Activated CD8-positive, alpha-beta memory T cell treated with anti-CD3 and anti-CD28 coated beads for 4 hours (primary cell): ENCODE data around the gene HIGD2A.

Source experiments
- DNase-seq, 2 donors: peaks; one replicate each; pipeline ENCODE4 v3.0.0-alpha.2; 2020; ENCODE audit warnings: low read depth in 2 of 2

HIGD2A gene, protein sequence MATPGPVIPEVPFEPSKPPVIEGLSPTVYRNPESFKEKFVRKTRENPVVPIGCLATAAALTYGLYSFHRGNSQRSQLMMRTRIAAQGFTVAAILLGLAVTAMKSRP

DNA sequence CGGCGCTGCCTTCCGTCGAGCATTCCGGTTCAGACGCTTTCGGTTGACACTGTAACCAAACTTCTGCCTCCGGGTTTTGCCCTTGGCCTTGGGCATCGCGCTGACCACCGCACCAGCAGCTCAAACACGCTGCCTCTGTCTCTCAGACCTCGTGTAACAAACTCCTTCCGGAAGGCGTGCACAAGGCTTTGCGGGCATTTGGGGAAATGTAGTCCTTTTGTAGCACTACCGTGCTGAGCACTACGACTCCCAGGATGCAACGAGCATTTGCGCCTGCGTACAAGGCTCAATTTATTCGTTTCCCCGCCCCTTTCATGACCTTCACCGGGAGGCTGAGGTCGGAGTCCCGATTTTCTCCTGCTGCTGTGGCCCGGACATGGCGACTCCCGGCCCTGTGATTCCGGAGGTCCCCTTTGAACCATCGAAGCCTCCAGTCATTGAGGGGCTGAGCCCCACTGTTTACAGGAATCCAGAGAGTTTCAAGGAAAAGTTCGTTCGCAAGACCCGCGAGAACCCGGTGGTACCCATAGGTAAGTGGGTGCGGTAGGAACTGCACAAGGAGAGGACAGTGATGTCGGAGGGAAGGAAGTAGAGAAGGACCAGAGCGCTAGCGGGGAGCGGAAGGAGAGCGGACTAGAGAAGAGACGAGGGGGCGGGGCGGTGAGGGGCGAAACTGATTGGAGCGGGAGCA, at the start of gene HIGD2A, which contains the start of gene NOP16:
Gene HIGD2A (plus strand): TSS at position 308 of the 691 bp plus-strand sequence. CDS start 69 bp downstream, at position 377.
Gene NOP16 (minus strand): TSS at position 155 of the 691 bp plus-strand sequence. CDS start 59 bp downstream, at position 96.
- DNase-seq: peak; percentile 98 to 99

DNA sequence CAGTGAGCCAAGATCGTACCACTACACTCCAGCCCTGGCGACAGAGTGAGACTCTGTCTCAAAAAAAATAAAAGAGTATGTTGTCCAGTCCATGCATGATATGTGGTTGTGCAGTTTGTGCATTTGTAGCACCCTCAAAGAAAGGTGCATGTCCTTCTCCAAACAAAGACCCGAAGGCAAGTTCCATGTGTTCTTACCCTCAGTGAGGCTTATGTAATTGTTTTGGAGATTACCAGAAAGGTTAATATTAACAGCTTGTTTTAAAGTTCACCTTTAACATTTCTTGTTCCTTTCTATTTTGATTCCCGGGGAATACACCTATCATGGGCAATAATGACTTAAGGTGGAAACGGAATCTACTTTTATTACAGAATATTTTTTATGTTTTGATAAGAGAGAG, 49.2 kb upstream of the HIGD2A start:
- no peak for DNase-seq

DNA sequence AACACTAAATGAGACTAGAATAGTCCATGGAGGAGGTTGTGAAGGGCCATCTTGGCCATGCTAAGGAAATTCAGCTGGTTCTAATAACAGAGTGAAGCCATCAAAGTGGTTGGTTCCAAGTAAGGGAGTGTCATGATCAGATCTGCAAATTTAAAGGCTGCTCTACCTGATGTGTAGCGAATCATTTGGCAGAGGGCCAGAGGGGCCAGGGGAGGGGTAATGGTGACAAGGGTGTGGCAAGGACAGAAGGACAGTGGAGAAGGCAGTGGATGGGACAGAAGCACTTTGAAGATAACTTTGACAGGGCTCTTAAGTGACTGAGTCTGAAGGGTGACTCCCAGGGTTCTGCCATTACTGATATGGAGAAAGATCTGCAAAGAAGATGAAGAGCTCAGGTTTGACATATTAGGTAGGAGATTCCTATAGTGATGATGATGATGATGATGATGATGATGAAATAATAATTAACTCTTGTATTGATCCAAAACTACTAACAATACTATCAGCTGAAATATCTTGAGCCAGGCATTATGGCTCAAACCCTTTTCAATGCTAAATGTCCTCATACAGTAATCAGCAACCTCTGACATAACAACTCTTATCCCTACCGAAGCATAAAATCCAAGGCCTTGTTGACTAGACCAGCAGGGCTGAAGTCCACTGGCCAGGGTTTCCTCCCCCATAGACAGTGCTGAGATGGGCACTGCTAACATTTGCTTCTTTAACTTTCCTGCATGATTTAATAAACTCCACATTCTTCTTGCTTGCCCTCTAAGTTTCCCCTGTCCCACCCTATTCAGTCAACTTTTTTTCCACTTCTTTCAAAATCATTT, 47.0 kb upstream of the HIGD2A start:
- no peak for DNase-seq

DNA sequence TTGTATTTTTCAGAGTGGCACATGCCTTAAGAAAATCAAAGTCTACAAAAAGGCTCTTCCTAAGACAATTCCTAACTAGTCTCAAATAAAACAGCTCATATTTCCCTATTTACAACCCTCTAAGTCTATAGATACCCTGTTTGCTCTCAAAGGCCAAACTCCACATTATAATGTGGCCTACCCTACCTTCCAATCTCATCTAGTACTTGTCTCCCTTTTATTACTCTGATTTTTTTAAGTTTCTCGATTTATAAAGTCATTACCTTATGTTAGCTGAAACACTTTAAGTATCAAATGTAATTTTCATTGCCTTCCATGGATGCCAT, 46.4 kb upstream of the HIGD2A start:
- no peak for DNase-seq

DNA sequence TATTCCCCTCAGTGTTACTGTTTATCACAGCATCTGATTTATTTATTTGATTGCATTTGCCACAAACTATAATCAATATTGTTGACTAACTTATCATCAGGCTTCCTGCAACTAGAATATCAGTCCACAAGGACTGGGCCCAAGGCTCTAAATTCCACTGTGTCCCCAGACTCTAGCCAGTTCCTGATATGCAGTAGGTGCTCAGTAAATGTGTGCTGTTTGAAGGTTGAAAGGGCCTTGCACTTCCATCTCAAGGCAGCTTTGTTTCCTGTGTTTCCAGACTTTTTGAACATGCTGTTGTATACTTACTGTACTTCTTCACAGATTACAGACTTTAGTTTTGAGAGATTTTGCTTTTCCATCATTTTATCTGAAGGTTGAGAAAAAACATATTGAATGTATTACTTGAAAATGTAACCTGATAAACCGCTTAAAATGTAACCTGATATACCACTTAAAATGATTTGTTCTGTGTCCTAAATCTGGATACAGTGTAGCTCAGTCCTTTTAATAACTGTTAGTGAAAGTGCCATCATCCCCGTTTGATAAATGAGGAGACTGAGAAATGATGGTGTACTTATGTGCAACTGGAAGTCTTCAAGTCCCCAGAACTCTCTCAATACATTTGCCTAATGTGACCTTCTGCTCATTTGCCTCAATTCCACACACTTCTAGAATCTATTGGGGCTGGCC, 45.6 kb upstream of the HIGD2A start:
- DNase-seq: no peak

DNA sequence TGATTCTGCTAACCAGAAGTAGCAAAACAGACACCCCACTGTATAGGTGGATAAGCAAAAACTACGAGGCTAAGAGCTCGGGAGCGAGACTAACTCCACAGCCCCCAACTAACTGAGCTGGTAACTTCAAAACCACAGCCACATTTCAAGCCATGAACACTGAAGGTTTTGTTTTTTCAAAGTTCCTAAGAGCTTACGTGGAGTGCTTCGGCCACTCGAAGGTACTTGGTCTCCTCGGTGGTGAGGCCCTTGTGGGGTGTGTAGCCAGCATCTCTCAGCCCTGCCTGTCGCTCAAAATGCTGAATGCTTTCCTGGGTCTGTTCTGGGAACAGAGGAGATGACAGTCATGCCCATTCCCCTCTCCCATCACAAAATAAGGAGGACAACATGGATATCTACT, 38.1 kb upstream of the HIGD2A start:
- no peak for DNase-seq

DNA sequence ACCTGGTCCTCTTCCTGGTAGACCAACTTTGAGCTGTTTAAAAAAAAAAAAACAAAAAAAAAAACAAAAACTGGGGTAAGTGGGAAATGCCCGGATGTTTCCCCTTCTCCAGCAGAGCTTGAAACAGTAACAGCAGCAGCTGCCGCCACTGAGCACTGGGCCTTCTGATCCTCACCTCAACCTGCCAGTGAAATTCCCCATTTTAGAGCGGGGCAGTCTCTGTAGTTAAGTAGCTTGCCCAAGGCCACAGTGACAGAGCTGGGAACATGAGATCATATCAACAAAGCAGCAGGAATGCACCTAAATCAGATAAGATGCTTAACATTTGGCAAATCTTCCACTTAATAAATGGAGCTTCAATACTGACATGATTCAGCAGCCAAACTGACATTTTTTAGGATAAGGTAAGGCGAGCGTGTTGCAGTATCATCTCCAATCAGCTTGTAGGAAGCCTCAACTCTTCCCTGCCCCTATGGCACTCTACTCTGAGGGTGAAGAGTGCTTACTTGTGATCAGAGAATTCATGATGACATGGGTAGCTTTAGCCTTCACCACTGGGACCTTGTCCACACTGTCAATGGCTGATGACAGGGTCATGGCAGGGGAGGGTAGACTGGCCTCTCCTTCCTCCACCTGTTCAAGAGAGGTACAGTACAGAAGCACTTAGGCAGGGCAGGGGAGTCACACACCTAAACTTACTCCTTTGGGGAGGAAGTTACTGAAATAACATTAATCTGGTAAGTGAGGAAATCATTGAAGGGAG, 36.3 kb upstream of the HIGD2A start:
- DNase-seq: no peak

DNA sequence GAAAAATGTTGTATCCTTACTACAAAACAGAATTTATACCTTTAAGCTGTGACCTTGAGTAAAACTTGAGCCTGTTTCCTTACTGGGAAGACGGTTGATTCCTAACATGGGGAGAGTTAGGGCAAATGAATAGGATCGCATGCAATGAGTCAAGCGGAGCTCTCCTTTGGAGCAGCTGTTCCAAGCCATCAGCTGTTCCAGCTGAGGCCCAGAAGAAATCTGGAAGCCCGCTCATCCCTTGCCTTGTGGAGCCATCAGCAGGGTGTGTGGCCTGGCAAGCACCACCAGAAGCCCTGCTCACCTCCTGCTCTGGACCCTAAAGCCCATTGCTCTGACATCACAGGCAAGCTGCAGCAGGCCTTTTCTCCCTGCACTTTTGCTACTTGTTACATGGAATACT, 35.0 kb upstream of the HIGD2A start:
- no peak for DNase-seq

DNA sequence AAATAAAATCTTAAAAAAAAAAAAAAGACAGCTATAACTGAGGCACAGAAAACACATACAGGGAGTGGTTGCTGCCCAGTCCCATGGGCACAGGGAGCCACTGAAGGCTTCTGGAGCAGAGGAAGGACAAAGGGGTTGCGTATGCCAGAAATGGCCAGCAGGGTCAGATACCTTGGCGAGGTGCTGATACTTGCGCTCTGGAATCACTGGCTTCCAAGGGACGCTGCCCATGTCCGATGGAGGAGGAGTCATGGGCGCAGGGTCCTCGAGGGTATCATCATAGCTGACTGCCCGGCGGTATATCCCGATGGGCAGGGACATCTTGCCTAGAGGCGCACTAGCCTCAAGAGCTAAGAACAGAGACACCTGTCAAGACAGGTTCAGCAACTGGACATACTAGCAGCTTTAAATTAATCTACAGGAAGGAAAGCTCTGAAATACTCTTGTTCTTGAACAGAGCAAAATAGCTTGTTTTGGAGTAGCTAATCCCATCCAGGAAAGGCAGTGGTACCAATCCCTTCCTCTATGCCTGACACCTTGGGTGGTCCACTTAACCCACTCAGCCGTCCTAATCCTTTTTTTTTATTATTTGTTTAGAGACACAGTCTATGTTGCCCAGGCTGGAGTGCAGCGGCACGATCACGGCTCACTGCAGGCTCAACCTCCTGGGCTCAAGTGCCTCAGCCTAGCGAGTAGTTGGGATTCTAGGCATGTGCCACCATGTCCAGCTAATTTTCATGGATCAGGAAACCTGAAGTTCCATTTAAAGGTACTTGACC, 33.0 kb upstream of the HIGD2A start:
- DNase-seq: no peak

DNA sequence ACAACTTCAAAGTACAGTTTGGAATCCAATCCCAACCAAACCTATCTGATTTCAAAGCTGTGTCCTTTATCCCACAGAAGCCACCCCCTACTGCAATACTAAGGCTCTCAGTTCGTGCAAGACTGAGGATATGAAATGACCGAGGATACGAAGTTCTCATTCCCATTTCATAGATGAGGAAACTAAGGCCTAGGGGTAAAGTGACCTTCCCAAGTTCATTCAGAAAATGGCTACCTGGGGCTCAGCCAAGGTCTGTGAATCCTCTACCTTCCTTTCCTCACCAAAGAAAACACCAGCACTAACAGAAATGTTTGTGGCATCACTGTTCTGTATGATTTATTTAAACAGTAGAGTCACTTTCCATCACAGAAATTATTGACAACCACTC, 32.4 kb upstream of the HIGD2A start:
- DNase-seq: no peak

DNA sequence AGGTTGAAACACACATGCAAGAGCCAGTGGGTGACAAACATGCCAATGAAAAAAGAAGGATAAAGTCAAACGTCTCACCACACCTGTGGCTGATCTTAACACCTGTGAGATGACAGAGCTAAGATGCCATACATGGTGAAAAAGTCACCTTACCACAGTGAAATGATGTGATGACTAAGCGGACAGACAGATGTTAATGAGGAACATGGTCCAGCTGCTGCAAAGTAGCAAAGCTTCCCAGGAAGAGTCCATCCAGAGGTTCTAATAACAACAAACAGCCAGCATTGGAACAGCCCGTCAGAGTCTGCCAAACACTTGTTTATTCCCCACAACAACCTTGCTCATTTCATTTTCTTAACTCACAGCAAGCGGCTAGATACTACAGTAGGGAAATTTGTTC, 28.9 kb upstream of the HIGD2A start:
- DNase-seq: no peak

DNA sequence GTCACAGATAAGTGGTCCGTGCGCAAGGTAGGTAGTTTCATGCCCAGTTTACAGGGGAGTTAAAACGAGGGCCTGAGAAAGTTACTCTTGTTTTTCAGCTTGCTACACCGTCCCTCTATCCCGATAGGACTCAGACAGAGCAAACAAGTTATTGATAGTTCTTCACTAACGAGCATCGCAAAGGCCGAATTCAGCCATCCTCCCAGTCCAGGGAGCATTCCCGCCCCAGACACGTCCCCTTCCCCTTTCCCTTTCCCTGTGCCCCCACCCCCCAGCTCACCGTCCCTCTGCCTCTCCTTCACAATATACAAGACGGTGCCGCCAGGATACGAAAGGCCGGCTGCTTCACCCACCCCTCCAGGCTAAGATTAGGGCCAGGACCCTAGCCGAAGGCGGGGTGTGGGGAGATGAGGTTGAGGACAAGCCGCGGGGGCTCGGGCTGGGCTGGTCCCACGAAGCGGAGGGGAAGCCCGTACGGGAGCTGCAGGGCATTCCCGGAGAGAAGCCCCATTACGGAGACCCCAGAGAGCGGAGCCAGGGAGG, 27.6 kb upstream of the HIGD2A start:
- DNase-seq: no peak

DNA sequence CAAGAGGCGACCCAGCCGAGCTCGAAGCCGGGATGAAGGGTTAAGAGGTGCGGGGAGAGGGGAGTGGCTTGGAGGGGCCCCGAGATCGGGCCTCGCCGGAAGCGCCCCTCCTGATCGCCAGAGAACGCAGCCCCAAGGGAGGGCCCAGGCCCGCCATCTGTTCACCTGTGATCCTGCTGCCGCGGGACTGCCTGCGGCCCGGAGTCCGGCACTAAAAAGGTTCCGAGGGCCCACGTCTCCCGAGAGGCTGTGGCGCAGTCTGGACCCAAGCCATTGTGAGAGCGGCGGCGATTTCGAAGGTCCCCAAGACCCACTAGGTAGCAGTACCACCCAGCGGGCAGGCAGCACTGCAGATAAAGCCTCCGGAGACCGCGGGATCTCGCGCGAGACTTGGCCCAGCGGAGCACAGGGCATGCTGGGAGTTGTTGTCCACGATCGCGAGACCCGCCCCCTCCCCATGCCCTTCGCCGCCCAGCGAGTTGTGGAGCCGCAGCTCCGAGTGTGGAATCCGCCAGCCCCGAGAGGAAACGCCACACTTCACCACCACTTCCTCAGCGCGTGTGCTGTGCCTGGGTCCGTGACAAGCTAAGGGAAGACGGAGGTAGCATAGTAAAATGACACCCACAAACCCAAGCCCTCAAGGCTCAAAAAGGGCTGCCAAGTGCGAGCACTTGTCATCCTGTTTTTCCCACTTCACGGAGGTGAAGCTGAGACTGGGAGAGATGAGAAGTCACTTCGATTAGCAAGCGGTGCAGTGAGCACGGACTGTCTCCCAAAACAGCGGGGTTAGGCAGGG, 26.9 kb upstream of the HIGD2A start, which contains the start of gene KIAA1191:
Gene KIAA1191 (minus strand): TSS at position 328 of the 796 bp plus-strand sequence. CDS start 2,256 bp downstream, outside the sequence.
- DNase-seq: peak; percentile 88 to 89

DNA sequence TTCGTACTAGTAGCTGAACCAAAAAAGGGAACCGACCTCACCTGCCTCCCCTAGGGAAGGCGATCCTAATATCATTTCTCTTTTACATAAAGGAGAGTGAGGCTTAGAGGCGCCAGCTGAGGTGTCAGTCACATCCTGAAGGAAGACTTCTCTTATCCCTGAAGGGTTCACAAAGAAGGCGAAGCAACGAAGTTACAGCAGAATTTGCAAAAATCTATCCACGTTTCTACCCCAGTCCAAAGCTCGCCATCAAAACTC, 26.4 kb upstream of the HIGD2A start:
- no peak for DNase-seq

DNA sequence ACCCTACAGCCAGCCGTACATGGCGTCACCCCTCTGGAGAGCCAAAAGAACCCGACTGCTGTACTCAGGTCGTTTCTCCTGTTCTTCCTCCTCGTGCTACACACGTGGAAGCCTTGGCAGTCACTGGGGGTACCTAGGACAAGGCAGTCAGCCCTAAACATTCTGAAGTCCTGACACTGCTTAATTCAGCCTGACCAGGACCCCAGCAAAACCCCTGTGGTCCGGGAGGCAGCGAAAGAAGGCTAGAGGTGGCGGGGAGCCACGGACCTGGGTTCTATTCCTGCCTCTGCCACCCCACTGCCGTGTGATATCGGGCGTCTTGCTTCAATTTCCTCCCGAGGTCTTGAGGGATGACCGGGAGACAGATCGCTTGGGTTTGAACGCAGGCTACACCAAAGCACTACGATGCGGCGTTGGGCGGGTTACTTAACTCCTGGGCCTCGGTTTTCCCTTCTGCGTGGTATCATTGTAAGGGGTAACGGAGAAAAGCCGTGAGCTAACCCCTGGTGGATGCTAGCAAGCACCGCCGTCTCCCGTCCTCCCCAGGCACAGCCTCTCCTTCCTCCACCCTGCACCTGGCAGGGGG, 23.7 kb upstream of the HIGD2A start:
- no peak for DNase-seq

DNA sequence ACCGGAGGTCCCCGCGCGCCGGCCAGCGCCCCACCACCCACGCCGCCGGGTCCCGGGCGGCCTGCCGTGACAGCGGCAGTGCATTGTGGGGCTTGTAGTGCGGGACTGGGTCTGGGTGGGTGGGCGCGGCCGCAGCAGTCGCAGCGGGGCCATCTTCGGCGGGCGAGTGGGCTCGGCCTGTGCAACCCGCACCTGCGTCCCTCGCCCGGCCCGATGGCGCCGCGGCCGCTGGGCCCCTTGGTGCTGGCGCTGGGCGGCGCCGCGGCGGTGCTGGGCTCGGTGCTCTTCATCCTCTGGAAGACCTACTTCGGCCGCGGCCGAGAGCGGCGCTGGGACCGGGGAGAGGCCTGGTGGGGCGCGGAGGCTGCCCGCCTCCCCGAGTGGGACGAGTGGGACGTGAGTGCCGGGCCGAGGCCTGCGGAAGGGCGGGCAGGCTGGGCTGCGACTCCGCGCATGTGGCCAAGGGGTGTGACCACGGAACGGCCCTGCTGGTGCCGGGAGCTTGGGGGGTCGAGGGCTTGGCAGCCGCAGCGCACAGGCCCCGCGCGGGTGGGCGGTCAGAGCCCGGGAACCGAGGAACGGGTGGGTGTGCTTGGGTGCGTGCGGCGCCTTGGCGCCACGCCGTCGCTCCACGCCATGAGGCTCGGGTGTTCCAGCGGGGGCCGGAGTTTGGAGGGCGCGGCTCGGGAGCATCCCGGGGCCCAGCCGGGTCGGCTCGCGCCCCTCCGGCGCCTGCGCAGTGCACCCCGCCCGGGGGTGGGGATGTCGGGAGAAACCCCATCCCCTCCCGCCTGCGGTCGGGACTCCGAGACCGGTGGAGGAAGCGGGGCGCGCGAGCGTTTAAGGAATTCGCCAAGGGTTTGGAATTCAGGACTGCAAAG, 23.0 kb upstream of the HIGD2A start, which contains the start of gene ARL10:
Gene ARL10 (plus strand): TSS at position 137 of the 881 bp plus-strand sequence. CDS start 77 bp downstream, at position 214.
- DNase-seq: peak in 1 of 2 donors; percentile 36

DNA sequence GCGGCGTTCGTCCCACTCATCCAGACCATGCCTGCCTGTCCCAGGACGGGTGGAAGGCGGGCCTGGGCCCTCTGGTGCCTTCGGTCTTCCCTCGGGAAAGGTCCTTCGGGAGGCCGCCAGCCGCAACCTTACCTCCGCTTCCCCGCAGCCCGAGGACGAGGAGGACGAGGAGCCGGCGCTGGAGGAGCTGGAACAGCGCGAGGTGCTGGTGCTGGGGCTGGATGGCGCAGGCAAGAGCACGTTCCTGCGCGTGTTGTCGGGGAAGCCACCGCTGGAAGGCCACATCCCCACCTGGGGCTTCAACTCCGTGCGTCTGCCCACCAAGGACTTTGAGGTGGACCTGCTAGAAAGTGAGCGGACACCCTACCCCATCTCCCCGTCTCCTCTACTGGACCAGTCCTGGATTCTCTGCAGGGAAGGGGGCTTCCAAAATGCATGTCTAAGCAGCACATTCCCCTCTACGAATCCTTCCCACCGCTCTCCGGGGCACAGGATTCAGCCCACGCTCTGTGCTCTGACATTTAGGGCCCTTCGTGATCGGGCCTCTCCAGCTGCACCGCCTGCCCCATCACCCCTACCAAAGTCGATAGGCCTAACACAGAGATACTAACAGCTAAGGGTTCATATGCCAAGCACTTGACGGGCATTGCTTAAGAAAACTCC, 22.2 kb upstream of the HIGD2A start:
- no peak for DNase-seq

DNA sequence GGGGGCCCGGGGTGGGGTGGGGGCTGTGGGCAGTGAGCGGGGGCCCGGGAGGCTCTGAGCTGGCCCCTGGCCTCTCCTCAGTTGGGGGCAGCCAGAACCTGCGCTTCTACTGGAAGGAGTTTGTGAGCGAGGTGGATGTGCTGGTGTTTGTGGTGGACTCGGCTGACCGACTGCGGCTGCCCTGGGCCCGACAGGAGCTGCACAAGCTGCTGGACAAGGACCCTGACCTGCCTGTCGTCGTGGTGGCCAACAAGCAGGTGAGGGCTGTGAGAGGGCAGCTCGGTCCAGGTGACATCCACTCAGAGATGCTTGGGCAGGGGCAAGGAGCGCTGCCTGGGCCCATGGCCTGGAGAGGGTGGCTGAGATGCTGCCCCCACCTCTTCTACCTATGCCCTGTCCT, 19.8 kb upstream of the HIGD2A start:
- DNase-seq: no peak
